ENCODE measurements around the gene HNRNPUL2.

- TF ChIP-seq USF1 (IDR thresholded peaks at IDR 0.05) (no peak), YY1 (IDR thresholded peaks at IDR 0.05; ENCODE audit: low read depth) (no peak), FOXM1 (IDR thresholded peaks at IDR 0.05; ENCODE audit: borderline replicate concordance, low read depth) (no peak), MAX (IDR thresholded peaks at IDR 0.05) (no peak)
These were observed 13.9 kb downstream of the HNRNPUL2 start for GRCh38 chr11:62713343-62713742.

All from Ishikawa (cell line).